Natural killer cell treated with Interleukin-12 subunit alpha and Interleukin-12 subunit beta and Interleukin-15 and Interleukin-18, amount 100 ng/mL, for 72 hours (primary cell): ENCODE measurements around the gene CEP112. TPM values are rescaled to one million over a fixed set of nuclear protein-coding genes. Genes with fewer than 3 reads are reported as not detected.

Experiments
- ATAC-seq, 2 donors: fragments of 150-1000 bp; cut with Tn5 transposase in 1 of 2; sonication (Bioruptor Pico), chemical (Tn5 transposase) in 1 of 2; 2 replicates each; pipeline ENCODE4 v1.10.0; 2021
- DNase-seq: peaks from one replicate; pipeline ENCODE4 v3.0.0; 2022; ENCODE audit warnings: low spot score
- H3K27ac Mint-ChIP-seq, 2 donors: 1 replicate in 1 of 2; 2 replicates in 1 of 2; pipeline ENCODE4 v1.8.0; 2022; ENCODE audit warnings: mixed read lengths in 2 of 2, mild to moderate bottlenecking in 1 of 2, moderate library complexity in 1 of 2
- H3K27me3 Mint-ChIP-seq, 2 donors: 1 replicate in 1 of 2; 2 replicates in 1 of 2; pipeline ENCODE4 v1.8.0; 2022; ENCODE audit warnings: mixed read lengths in 2 of 2
- H3K36me3 Mint-ChIP-seq: one replicate; pipeline ENCODE4 v1.8.0; 2022; ENCODE audit warnings: mixed read lengths
- H3K4me1 Mint-ChIP-seq, 2 donors: 1 replicate in 1 of 2; 2 replicates in 1 of 2; pipeline ENCODE4 v1.8.0; 2022; ENCODE audit warnings: low read depth in 2 of 2, mixed read lengths in 2 of 2, mild to moderate bottlenecking in 1 of 2
- H3K4me3 Mint-ChIP-seq: one replicate; pipeline ENCODE4 v1.8.0; 2022; ENCODE audit warnings: mixed read lengths
- H3K9me3 Mint-ChIP-seq: 2 replicates; pipeline ENCODE4 v1.8.0; 2022; ENCODE audit warnings: mixed read lengths
- total RNA-seq, 2 donors: library from RNA; stranded (reverse); gene quantifications; one replicate each; pipeline ENCODE4 v1.2.3, GENCODE V29; 2022

The CEP112 gene
- total RNA-seq, 2 donors from 2014 or later = 2.3 to 5.5 TPM

DNA sequence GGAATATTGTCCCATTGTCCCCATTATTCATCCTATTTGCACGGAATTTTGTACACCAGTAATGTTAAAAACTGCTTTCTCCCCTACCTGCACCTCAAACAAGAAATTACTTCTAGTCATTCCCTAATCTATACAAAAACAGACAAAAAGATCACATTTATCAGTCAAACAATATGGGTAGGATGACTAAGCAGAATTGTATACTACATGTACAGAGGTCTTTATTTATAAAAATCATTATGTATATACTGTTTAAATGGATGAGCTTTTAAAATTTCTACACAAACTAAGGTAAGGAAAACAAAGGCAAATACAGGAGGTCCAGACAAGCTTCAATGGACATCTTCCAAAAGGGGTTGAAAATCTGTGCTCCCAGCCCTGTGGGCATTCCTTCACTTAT lies 137.7 kb downstream of the CEP112 start:
- DNase-seq (no peak), ATAC-seq (no peak)
- Mint-ChIP-seq H3K36me3 (no peaks in the 10 kb centered on the region), H3K4me1 (no peaks in the 10 kb centered on the region), H3K9me3 (no peaks in the 10 kb centered on the region), H3K27ac (no peak overlapping the region), H3K27me3 (peaks cover 2 to 4% of the 10 kb centered on the region in 2 donors), H3K4me3 (no peak overlapping the region)

DNA sequence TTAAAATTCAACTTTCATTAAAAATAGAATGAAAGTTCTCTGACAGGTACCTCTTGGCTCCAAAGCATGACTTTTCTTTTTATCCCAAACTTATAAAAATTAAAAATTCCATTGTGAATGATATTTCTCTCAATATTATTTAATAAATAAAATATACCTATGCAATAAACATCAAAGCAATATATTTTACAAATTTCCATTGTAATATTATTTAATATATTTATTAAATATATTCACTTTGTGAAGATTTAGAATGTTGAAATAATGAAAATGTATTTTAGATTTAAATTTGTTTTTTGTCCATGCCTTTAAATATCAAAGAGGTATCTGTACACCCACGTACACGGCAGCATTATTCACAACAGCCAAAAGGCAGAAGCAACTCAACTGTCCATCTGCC lies 147.8 kb downstream of the CEP112 start:
- Mint-ChIP-seq H3K4me1 (no peaks in the 10 kb centered on the region), H3K9me3 (no peaks in the 10 kb centered on the region)

DNA sequence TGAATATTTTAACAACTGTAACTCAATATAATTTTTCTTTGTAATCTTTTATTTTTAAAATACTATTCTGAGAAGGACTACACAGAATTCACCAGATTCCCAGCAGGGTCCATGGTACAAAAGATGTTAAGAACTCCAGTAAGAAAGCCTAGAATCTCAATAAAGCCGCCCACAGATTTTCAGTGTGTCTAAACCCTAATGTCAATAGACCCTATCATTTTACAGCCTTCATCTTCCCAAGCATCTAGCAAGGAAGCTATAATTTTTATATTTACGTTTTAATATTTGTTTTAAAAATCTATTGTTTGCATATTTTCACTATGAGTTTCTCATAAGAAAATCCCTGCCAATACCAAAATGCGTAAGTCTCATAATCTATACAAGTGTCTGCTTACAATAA lies 148.5 kb downstream of the CEP112 start:
- Mint-ChIP-seq H3K27ac (no peak overlapping the region), H3K27me3 (peaks cover 3 to 6% of the 10 kb centered on the region in 2 donors), H3K4me1 (no peaks in the 10 kb centered on the region), H3K36me3 (no peaks in the 10 kb centered on the region), H3K9me3 (no peaks in the 10 kb centered on the region), H3K4me3 (no peak overlapping the region)
- ATAC-seq = no peak
- DNase-seq = no peak

More for the DNA sequence above, 147.8 kb downstream of the CEP112 start:
- no peak for DNase-seq
- Mint-ChIP-seq H3K36me3 (no peaks in the 10 kb centered on the region), H3K27ac (no peak overlapping the region), H3K4me3 (no peak overlapping the region), H3K27me3 (no peaks in the 10 kb centered on the region)
- no peak for ATAC-seq

DNA sequence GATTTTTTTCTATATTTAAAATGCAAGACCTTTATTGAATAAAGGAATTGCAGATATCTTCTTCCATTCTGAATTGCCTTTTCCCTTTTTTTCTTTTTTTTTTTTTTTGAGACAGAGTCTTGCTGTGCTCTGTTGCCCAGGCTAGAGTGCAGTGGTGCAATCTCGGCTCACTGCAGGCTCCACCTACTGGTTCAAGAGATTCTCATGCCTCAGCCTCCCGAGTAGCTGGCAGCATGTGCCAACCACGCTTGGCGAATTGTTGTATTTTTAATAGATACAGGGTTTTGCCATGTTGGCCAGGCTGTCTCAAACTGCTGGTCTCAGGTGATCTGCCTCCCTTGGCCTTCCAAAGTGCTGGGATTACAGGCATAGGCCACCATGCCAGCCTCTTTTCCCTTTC lies 151.5 kb downstream of the CEP112 start:
- Mint-ChIP-seq H3K4me1 (no peaks in the 10 kb centered on the region), H3K27ac (no peak overlapping the region), H3K27me3 (peaks cover 5 to 7% of the 10 kb centered on the region in 2 donors), H3K4me3 (no peak overlapping the region), H3K36me3 (no peaks in the 10 kb centered on the region), H3K9me3 (no peaks in the 10 kb centered on the region)
- no peak for DNase-seq
- ATAC-seq = no peak

DNA sequence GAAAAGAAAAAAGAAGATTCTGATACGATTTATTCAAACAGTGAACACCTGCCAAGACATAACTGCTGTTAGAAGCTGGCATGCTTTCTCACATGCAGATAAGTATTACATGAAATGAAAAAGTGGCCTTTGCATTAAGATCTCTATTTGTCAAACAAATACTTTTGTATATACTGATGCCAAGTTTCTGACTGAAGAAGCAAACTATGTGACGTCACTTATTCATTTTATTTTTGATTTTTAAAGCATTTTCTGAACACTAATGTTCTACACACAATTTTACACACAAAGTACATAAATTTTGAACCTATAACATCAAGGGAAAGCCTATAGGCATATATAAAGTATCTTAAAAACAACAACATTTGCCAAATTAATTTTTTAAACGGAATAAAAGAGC lies 153.8 kb downstream of the CEP112 start:
- H3K36me3 Mint-ChIP-seq = no peaks in the 10 kb centered on the region
- no peaks in the 10 kb centered on the region for H3K9me3 Mint-ChIP-seq
- H3K27me3 Mint-ChIP-seq = peaks cover 5 to 7% of the 10 kb centered on the region in 2 donors
- no peak overlapping the region for H3K27ac Mint-ChIP-seq
- DNase-seq (no peak), ATAC-seq (no peak)
- H3K4me1 Mint-ChIP-seq = no peaks in the 10 kb centered on the region
- H3K4me3 Mint-ChIP-seq = no peak overlapping the region

DNA sequence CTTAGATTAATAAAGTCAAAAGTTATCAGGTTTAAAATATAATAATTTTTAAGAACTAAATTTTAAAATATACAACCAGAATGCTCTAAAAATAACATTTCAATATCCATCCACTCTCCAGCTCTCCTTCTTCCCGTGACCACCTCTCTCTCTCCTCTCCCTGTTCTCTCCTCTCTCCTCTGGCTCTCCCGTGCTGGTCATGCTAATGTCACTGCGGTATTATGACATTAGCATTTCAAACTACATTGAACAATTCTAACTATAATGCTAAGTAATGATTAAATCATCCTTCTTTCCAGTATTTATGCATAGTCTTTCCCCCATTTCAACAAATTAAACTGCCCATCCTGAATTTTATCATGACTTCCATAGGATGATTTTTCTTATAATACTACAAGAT lies 154.7 kb downstream of the CEP112 start:
- H3K36me3 Mint-ChIP-seq = no peaks in the 10 kb centered on the region
- no peak for ATAC-seq
- no peaks in the 10 kb centered on the region for H3K9me3 Mint-ChIP-seq
- peaks cover 5 to 7% of the 10 kb centered on the region in 2 donors for H3K27me3 Mint-ChIP-seq
- no peak for DNase-seq
- no peaks in the 10 kb centered on the region for H3K4me1 Mint-ChIP-seq
- no peak overlapping the region for H3K27ac Mint-ChIP-seq
- H3K4me3 Mint-ChIP-seq = no peak overlapping the region

DNA sequence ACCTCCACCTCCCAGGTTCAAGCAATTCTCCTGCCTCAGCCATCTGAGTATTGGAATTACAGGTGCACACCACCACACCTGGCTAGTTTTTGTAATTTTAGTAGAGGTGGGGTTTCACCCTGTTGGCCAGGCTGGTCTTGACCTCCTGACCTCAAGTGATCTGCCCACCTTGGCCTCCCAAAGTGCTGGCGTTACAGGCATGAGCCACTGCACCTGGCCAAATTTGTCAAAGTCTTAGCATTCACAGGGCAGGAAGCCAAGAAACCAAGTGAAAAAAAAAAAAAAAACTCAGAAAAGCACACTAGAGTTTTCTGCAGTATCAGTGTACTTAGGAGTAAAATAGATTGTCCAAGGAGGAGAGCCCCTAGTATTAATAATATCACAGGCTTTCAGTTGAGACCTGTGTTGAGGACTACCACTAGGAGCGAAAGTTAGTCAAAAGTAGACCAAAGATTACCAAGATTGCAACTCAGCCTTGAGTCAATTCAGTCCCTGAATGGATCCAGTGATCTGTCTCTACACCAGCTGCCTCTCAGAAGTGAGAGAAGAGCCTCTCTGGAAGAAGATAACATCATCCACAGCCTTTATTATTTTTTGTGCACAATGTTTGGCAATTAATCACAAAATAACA lies 159.7 kb downstream of the CEP112 start:
- ATAC-seq (peak in 1 of 2 donors; percentile 81), DNase-seq (no peak)
- H3K27me3 Mint-ChIP-seq = peaks cover 0 to under 1% of the 10 kb centered on the region in 2 donors
- H3K36me3 Mint-ChIP-seq = no peaks in the 10 kb centered on the region
- no peak overlapping the region for H3K4me3 Mint-ChIP-seq
- H3K27ac Mint-ChIP-seq = no peak overlapping the region
- no peaks in the 10 kb centered on the region for H3K4me1 Mint-ChIP-seq
- no peaks in the 10 kb centered on the region for H3K9me3 Mint-ChIP-seq

DNA sequence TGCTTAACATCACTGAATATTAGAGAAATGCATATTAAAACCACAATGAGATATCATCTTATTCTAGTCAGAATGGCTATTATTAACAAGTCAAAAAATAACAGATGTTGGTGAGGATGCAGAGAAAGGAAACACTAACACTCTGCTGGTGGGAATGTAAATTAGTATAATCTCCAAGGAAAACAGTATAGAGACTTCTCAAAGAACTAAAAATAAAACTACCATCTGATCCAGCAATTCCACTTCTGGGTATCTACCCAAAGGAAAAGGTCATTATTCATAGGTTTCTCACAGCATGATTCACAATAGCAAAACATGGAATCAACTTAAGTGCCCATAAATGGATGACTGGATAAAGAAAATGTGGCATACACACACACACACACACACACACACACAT lies 166.4 kb downstream of the CEP112 start:
- H3K4me1 Mint-ChIP-seq = no peaks in the 10 kb centered on the region
- H3K9me3 Mint-ChIP-seq = peaks cover 18% of the 10 kb centered on the region
- H3K27ac Mint-ChIP-seq = no peak overlapping the region
- DNase-seq (no peak), ATAC-seq (no peak)
- H3K4me3 Mint-ChIP-seq = no peak overlapping the region
- peaks cover 0 to 7% of the 10 kb centered on the region in 2 donors for H3K27me3 Mint-ChIP-seq
- peaks cover 15% of the 10 kb centered on the region for H3K36me3 Mint-ChIP-seq

DNA sequence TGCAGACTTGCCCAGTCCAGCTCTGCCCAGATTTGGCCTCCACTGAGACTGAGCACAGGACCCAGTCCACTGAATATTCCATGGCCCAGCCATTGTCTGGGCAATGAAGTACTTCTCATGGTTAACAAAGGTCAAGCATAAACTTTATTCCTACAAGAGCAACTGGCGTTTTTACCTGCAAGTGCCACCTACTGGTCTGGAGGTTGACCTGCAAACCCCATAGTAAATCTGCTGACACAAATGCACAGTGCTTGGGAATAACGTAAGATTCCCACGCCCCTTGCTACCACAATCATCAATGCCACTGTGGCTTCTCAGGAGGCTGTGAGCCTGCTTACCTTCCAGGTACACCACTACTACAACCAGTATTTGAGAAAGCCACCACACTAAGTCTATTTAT lies 170.2 kb downstream of the CEP112 start:
- DNase-seq = no peak
- Mint-ChIP-seq H3K36me3 (peaks cover 15% of the 10 kb centered on the region), H3K27ac (no peak overlapping the region), H3K4me3 (no peak overlapping the region), H3K4me1 (no peaks in the 10 kb centered on the region), H3K27me3 (peaks cover 7% of the 10 kb centered on the region in 2 donors), H3K9me3 (peaks cover 18% of the 10 kb centered on the region)
- ATAC-seq = no peak

DNA sequence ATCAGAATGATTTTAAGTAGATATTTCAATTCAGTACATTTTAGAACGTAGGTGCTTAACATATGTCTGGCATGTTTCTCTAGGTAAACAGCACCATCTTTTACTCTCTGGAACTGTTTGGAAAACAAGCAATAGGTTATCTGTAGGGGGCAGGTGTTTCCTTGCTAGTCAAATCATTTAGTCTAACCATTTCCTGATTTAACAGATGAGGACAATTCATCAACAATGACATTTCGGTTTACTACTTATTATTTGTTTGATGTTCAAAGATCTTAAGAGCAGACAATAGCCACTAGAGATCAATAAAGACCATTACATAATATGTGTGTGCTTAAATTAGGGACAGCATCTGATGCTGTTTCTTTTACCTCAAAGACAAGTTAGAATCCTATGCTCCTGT lies 173.1 kb downstream of the CEP112 start:
- Mint-ChIP-seq H3K36me3 (peaks cover 10% of the 10 kb centered on the region), H3K4me1 (no peaks in the 10 kb centered on the region), H3K27me3 (peaks cover 15 to 20% of the 10 kb centered on the region in 2 donors), H3K27ac (no peak overlapping the region), H3K9me3 (peaks cover 9% of the 10 kb centered on the region), H3K4me3 (no peak overlapping the region)
- no peak for DNase-seq
- ATAC-seq = no peak

DNA sequence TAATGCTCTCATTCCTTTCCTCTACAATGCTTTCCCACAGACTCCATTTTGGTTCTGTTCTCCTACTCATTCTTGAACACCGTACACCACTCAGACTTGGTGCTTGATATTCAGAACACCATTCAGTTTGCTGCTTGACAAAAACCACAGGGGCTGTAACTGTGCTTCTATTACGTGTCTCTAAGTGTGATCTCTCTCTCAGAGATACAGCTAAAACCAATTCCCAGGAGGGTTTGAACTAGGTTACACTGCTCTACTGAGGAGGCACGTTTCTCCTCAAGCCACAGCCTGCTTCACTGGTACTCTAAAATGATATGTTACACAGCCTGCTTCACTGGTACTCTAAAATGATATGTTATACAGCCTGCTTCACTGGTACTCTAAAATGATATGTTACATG lies 175.7 kb downstream of the CEP112 start:
- ATAC-seq (no peak), DNase-seq (no peak)
- no peaks in the 10 kb centered on the region for H3K4me1 Mint-ChIP-seq
- H3K27me3 Mint-ChIP-seq = peaks cover 22 to 29% of the 10 kb centered on the region in 2 donors
- no peak overlapping the region for H3K4me3 Mint-ChIP-seq
- no peaks in the 10 kb centered on the region for H3K9me3 Mint-ChIP-seq
- H3K27ac Mint-ChIP-seq = no peak overlapping the region
- H3K36me3 Mint-ChIP-seq = no peaks in the 10 kb centered on the region

DNA sequence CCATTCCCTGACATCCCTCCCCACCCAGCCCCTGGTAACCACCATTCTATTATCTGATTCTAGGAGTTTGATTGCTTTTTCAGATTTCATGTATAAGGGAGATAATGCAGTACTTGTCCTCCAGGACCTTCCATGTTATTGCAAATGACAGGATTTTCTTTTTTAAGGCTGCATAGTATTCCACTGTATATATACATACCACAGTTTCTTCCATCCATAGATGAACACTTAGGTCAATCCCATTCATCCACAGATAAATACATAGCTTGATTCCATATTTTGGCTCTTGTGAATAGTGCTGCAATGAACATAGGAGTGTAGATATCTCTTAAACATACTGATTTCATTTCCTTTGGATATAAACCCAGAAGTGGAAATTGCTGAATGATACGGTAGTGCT lies 183.3 kb downstream of the CEP112 start:
- Mint-ChIP-seq H3K27ac (no peak overlapping the region), H3K9me3 (peaks cover 3% of the 10 kb centered on the region), H3K36me3 (no peaks in the 10 kb centered on the region), H3K4me3 (no peak overlapping the region), H3K4me1 (no peaks in the 10 kb centered on the region), H3K27me3 (peaks cover 17 to 36% of the 10 kb centered on the region in 2 donors)
- DNase-seq = no peak
- no peak for ATAC-seq

DNA sequence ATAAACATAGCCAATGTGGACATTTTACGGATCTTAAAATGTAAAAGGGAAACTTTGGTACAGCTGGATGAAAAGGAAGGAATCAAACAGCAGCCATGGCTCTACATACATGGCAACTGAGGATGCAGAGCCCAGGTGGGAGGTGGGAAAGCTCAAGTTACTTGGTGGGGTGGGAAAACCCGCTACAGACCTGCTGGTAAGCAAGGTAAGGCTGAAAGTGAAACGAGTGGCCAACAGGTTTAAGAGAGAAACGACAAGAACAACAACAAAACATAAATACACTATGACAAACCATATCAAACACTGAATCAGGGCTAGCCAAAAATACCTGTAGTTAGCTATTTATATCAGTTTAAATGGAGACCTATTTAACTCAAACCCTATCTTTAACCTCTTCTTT lies 185.3 kb downstream of the CEP112 start:
- H3K4me3 Mint-ChIP-seq = no peak overlapping the region
- H3K27me3 Mint-ChIP-seq = peaks cover 11 to 29% of the 10 kb centered on the region in 2 donors
- H3K27ac Mint-ChIP-seq = no peak overlapping the region
- DNase-seq (no peak), ATAC-seq (no peak)
- H3K4me1 Mint-ChIP-seq = no peaks in the 10 kb centered on the region
- H3K9me3 Mint-ChIP-seq = peaks cover 3% of the 10 kb centered on the region
- no peaks in the 10 kb centered on the region for H3K36me3 Mint-ChIP-seq

DNA sequence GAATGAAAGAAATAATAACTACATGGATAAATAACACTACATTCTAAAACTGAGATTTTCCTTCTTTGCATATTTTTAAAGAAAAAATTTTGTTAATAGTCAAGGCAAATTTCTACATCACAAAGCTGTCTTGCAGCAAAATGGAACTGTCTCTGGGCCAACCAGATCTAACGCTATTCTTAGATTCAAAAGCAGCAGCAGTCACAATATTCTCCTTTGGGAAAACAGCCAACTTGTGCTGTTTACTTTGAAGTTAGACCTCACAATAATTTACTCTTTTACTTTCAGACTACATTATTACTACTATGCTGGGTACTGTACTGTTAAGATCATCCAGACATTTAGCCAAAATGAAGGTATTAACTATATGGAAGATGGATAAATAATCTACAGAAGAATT lies 189.1 kb downstream of the CEP112 start:
- H3K36me3 Mint-ChIP-seq = no peaks in the 10 kb centered on the region
- DNase-seq (no peak), ATAC-seq (no peak)
- H3K4me1 Mint-ChIP-seq = no peaks in the 10 kb centered on the region
- H3K27ac Mint-ChIP-seq = no peak overlapping the region
- H3K4me3 Mint-ChIP-seq = no peak overlapping the region
- H3K9me3 Mint-ChIP-seq = no peaks in the 10 kb centered on the region
- peaks cover 6 to 12% of the 10 kb centered on the region in 2 donors for H3K27me3 Mint-ChIP-seq

DNA sequence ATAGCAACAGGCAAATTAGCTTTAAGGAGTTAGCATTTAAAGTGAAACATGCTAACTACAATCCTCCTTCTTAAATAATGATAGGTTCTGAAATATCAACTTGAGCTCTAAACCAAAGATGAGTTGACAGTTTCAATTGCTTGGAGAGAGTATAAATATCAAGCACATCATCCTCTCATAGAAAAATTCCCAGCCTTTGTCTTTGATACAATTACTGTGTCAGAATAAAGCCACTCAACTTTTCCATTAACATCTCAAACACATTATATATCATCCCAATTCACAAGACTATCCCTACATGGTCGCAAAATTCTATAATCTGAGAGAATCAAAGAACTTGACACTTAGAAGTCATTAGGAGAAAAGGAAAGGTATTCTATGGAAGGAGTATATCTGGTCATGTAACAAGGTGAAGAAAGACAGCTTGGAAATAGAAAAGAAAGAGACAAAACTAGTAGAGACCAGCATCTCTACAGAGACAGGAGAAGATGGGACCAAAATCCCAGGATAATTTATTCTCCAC lies 189.8 kb downstream of the CEP112 start:
- Mint-ChIP-seq H3K4me3 (no peak overlapping the region), H3K36me3 (no peaks in the 10 kb centered on the region), H3K27me3 (peaks cover 6 to 12% of the 10 kb centered on the region in 2 donors), H3K4me1 (no peaks in the 10 kb centered on the region), H3K9me3 (no peaks in the 10 kb centered on the region), H3K27ac (no peak overlapping the region)
- no peak for DNase-seq
- ATAC-seq = no peak
